ENCODE data around the gene TBC1D8B.
"Not testable (repeated sequence)": the region's sequence is repeated elsewhere in the genome, so short reads cannot be mapped to it uniquely, and the experiment has no call there.

The TBC1D8B gene

DNA sequence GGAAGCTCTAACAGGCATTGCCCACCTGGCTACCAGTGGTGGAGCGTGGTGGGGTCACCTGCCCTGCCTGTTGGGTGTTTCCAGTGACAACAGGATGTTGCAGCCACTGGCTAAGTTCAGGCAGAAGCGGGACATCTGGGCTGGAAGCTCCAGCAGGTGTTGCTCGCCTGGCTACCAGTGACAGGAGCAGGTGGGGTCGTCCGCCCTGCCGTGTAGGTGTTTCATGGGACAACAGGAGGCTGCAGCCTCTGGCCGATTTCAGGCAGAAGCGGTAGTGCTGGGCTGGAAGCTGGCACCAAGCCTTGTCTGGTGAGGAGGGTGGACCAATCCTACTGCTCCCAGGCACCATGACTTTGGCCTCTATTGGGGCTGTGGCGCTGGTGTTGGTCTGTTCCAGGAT is 61.2 kb downstream of the TBC1D8B start:
- H2BK5ac ChIP-seq (ENCODE audit: low read depth, low read length, poor library complexity) = no peak overlapping the region
- H4K8ac ChIP-seq (ENCODE audit: low read depth, low read length) = no peak overlapping the region
- H4K12ac ChIP-seq (ENCODE audit: low read depth, low read length) = no peak overlapping the region
- H2AFZ ChIP-seq (ENCODE audit: insufficient read depth, low read length, poor library complexity) = no peak overlapping the region
- H3K27ac ChIP-seq (ENCODE audit: low read depth, low read length) = no peak overlapping the region
- no peak overlapping the region for H3K4ac ChIP-seq (ENCODE audit: low read depth, low read length)
- no peak overlapping the region for H3K4me3 ChIP-seq (ENCODE audit: low read depth, low read length)
- no peak overlapping the region for H3K18ac ChIP-seq (ENCODE audit: low read length)
- H2BK12ac ChIP-seq (ENCODE audit: low read length) = no peak overlapping the region
- DNase-seq = no peak
- no peak overlapping the region for H3K23ac ChIP-seq (ENCODE audit: low read length)
- WGBS (ENCODE audit: extremely low coverage, insufficient coverage, insufficient read length) = no CpG with 5 or more reads among the region's 9 CpGs
- H3K36me3 ChIP-seq (ENCODE audit: control insufficient read depth in 1 of 2, insufficient read depth in 2 of 2, low read length in 2 of 2) = no peaks in the 10 kb centered on the region
- no peaks in the 10 kb centered on the region for H3K9me3 ChIP-seq (ENCODE audit: insufficient read depth, low read depth, low read length)
- H3K4me2 ChIP-seq (ENCODE audit: low read length) = no peak overlapping the region
- H2AK5ac ChIP-seq (ENCODE audit: low read length) = no peak overlapping the region
- no peak overlapping the region for H3K9ac ChIP-seq (ENCODE audit: low read length)
- H3K79me1 ChIP-seq (ENCODE audit: low read length) = no peaks in the 10 kb centered on the region
- H3K4me1 ChIP-seq (ENCODE audit: control insufficient read depth in 1 of 2, insufficient read depth in 2 of 2, low read length in 2 of 2) = peaks cover 2% of the 10 kb centered on the region in 2 experiments
- no peak overlapping the region for H3K14ac ChIP-seq (ENCODE audit: low read length)
- no peak overlapping the region for H2BK120ac ChIP-seq (ENCODE audit: insufficient read depth, low read length, poor library complexity)
- H3K27me3 ChIP-seq (ENCODE audit: insufficient read depth, low read length) = no peaks in the 10 kb centered on the region
- no peak overlapping the region for H4K91ac ChIP-seq (ENCODE audit: low read depth, low read length)
- no peaks in the 10 kb centered on the region for H3K79me2 ChIP-seq (ENCODE audit: control insufficient read depth, insufficient read depth, low read length, poor library complexity)

DNA sequence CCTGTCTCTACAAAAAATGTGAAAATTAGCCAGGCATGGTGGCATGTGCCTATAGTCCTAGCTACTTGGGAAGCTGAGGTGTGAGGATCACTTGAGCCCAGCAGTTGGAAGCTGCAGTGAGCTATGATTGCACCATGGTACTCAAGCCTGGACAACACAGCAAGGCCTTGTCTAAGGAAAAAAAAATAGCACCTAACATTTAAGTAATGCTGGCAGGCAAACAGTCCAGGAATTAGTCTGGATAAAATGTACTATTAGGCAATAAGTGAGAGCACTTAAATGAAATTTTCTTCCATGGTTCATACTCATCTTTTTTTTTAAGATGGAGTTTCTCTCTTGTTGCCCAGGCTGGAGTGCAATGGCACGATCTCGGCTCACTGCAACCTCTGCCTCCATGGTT is 70.3 kb downstream of the TBC1D8B start:
- not testable (repeated sequence) for H3K4me2 ChIP-seq (ENCODE audit: low read length); H3K9me3 ChIP-seq (ENCODE audit: insufficient read depth, low read depth, low read length); H3K18ac ChIP-seq (ENCODE audit: low read length); H3K4ac ChIP-seq (ENCODE audit: low read depth, low read length); H2BK120ac ChIP-seq (ENCODE audit: insufficient read depth, low read length, poor library complexity); H4K12ac ChIP-seq (ENCODE audit: low read depth, low read length); H4K91ac ChIP-seq (ENCODE audit: low read depth, low read length); H3K27ac ChIP-seq (ENCODE audit: low read depth, low read length); H3K79me1 ChIP-seq (ENCODE audit: low read length); H3K14ac ChIP-seq (ENCODE audit: low read length); H3K36me3 ChIP-seq (ENCODE audit: control insufficient read depth in 1 of 2, insufficient read depth in 2 of 2, low read length in 2 of 2); H2BK12ac ChIP-seq (ENCODE audit: low read length); H2AFZ ChIP-seq (ENCODE audit: insufficient read depth, low read length, poor library complexity); H3K4me3 ChIP-seq (ENCODE audit: low read depth, low read length); DNase-seq; H3K79me2 ChIP-seq (ENCODE audit: control insufficient read depth, insufficient read depth, low read length, poor library complexity); H3K27me3 ChIP-seq (ENCODE audit: insufficient read depth, low read length); H4K8ac ChIP-seq (ENCODE audit: low read depth, low read length); H3K9ac ChIP-seq (ENCODE audit: low read length); H2BK5ac ChIP-seq (ENCODE audit: low read depth, low read length, poor library complexity); H2AK5ac ChIP-seq (ENCODE audit: low read length); H3K23ac ChIP-seq (ENCODE audit: low read length); H3K4me1 ChIP-seq (ENCODE audit: control insufficient read depth in 1 of 2, insufficient read depth in 2 of 2, low read length in 2 of 2)
- WGBS (ENCODE audit: extremely low coverage, insufficient coverage, insufficient read length) = no CpG with 5 or more reads among the region's 2 CpGs

- H3K79me1 ChIP-seq (ENCODE audit: low read length) = no peaks in the 10 kb centered on the region
- H2BK12ac ChIP-seq (ENCODE audit: low read length) = no peak overlapping the region
- no peak overlapping the region for H3K27ac ChIP-seq (ENCODE audit: low read depth, low read length)
- no peak overlapping the region for H3K18ac ChIP-seq (ENCODE audit: low read length)
- no peaks in the 10 kb centered on the region for H3K79me2 ChIP-seq (ENCODE audit: control insufficient read depth, insufficient read depth, low read length, poor library complexity)
- no peak overlapping the region for H3K9ac ChIP-seq (ENCODE audit: low read length)
- no peak overlapping the region for H3K14ac ChIP-seq (ENCODE audit: low read length)
- DNase-seq = peak in 1 of 2 donors; percentile 65
- H3K4ac ChIP-seq (ENCODE audit: low read depth, low read length) = no peak overlapping the region
- H2AK5ac ChIP-seq (ENCODE audit: low read length) = no peak overlapping the region
- no peak overlapping the region for H3K4me3 ChIP-seq (ENCODE audit: low read depth, low read length)
- H3K4me2 ChIP-seq (ENCODE audit: low read length) = no peak overlapping the region
- no peak overlapping the region for H2AFZ ChIP-seq (ENCODE audit: insufficient read depth, low read length, poor library complexity)
- H3K36me3 ChIP-seq (ENCODE audit: control insufficient read depth in 1 of 2, insufficient read depth in 2 of 2, low read length in 2 of 2) = no peaks in the 10 kb centered on the region
- WGBS (ENCODE audit: extremely low coverage, insufficient coverage, insufficient read length) = no CpG with 5 or more reads among the region's 2 CpGs
- H3K23ac ChIP-seq (ENCODE audit: low read length) = no peak overlapping the region
- no peaks in the 10 kb centered on the region for H3K4me1 ChIP-seq (ENCODE audit: control insufficient read depth in 1 of 2, insufficient read depth in 2 of 2, low read length in 2 of 2)
- no peak overlapping the region for H4K91ac ChIP-seq (ENCODE audit: low read depth, low read length)
- no peak overlapping the region for H4K12ac ChIP-seq (ENCODE audit: low read depth, low read length)
- H3K27me3 ChIP-seq (ENCODE audit: insufficient read depth, low read length) = no peaks in the 10 kb centered on the region
- no peak overlapping the region for H4K8ac ChIP-seq (ENCODE audit: low read depth, low read length)
- H3K9me3 ChIP-seq (ENCODE audit: insufficient read depth, low read depth, low read length) = no peaks in the 10 kb centered on the region
- H2BK5ac ChIP-seq (ENCODE audit: low read depth, low read length, poor library complexity) = no peak overlapping the region
- H2BK120ac ChIP-seq (ENCODE audit: insufficient read depth, low read length, poor library complexity) = no peak overlapping the region
Measured at GRCh38 chrX:106874075-106874474, 71.6 kb downstream of the TBC1D8B start.

GRCh38 chrX:106875151-106875550 is 72.7 kb downstream of the TBC1D8B start:
- Histone ChIP-seq H2BK5ac (ENCODE audit: low read depth, low read length, poor library complexity) (no peak overlapping the region), H2BK120ac (ENCODE audit: insufficient read depth, low read length, poor library complexity) (no peak overlapping the region), H3K18ac (ENCODE audit: low read length) (no peak overlapping the region), H2BK12ac (ENCODE audit: low read length) (no peak overlapping the region), H3K36me3 (ENCODE audit: control insufficient read depth in 1 of 2, insufficient read depth in 2 of 2, low read length in 2 of 2) (no peaks in the 10 kb centered on the region), H4K91ac (ENCODE audit: low read depth, low read length) (no peak overlapping the region), H3K4me2 (ENCODE audit: low read length) (no peak overlapping the region), H3K4ac (ENCODE audit: low read depth, low read length) (no peak overlapping the region), H3K9ac (ENCODE audit: low read length) (no peak overlapping the region), H3K4me1 (ENCODE audit: control insufficient read depth in 1 of 2, insufficient read depth in 2 of 2, low read length in 2 of 2) (no peaks in the 10 kb centered on the region), H3K14ac (ENCODE audit: low read length) (no peak overlapping the region), H3K27me3 (ENCODE audit: insufficient read depth, low read length) (no peaks in the 10 kb centered on the region), H4K8ac (ENCODE audit: low read depth, low read length) (no peak overlapping the region), H4K12ac (ENCODE audit: low read depth, low read length) (no peak overlapping the region), H2AK5ac (ENCODE audit: low read length) (no peak overlapping the region), H3K9me3 (ENCODE audit: insufficient read depth, low read depth, low read length) (no peaks in the 10 kb centered on the region), H3K79me1 (ENCODE audit: low read length) (no peaks in the 10 kb centered on the region), H2AFZ (ENCODE audit: insufficient read depth, low read length, poor library complexity) (no peak overlapping the region), H3K23ac (ENCODE audit: low read length) (no peak overlapping the region), H3K79me2 (ENCODE audit: control insufficient read depth, insufficient read depth, low read length, poor library complexity) (no peaks in the 10 kb centered on the region), H3K4me3 (ENCODE audit: low read depth, low read length) (no peak overlapping the region), H3K27ac (ENCODE audit: low read depth, low read length) (no peak overlapping the region)
- no peak for DNase-seq
- WGBS (ENCODE audit: extremely low coverage, insufficient coverage, insufficient read length) = no CpG with 5 or more reads among the region's 1 CpG

All from trophoblast cell (in vitro differentiated cells and primary cell).